Measurements from ENCODE around the gene LARP1.
"Not testable (repeated sequence)": the region's sequence is repeated elsewhere in the genome, so short reads cannot be mapped to it uniquely, and the experiment has no call there.

LARP1 gene

GRCh38 chr5:154829589-154830218 is 74.5 kb downstream of the LARP1 start:
- no peak for TF ChIP-seq CTCF (IDR thresholded peaks at IDR 0.05; ENCODE audit: borderline replicate concordance, insufficient read depth, low read depth, low read length)
- no peak overlapping the region for H3K4me3 ChIP-seq (ENCODE audit: low read depth, low read length)

GRCh38 chr5:154830219-154830595 is 75.0 kb downstream of the LARP1 start:
- TF ChIP-seq CTCF (IDR thresholded peaks at IDR 0.05; ENCODE audit: borderline replicate concordance, insufficient read depth, low read depth, low read length): no peak
- H3K4me3 ChIP-seq (ENCODE audit: low read depth, low read length): no peak overlapping the region

GRCh38 chr5:154830596-154830995 is 75.4 kb downstream of the LARP1 start:
- no peak for TF ChIP-seq CTCF (IDR thresholded peaks at IDR 0.05; ENCODE audit: borderline replicate concordance, insufficient read depth, low read depth, low read length)

GRCh38 chr5:154831451-154831850 is 76.3 kb downstream of the LARP1 start:
- no peak overlapping the region for H3K4me3 ChIP-seq (ENCODE audit: low read depth, low read length)
- TF ChIP-seq CTCF (IDR thresholded peaks at IDR 0.05; ENCODE audit: borderline replicate concordance, insufficient read depth, low read depth, low read length): no peak

More at GRCh38 chr5:154830596-154830995, 75.4 kb downstream of the LARP1 start:
- H3K4me3 ChIP-seq (ENCODE audit: low read depth, low read length): no peak overlapping the region

- H3K4me3 ChIP-seq (ENCODE audit: low read depth, low read length): not testable (repeated sequence)
These were observed 77.6 kb downstream of the LARP1 start for GRCh38 chr5:154832804-154833203.

- H3K4me3 ChIP-seq (ENCODE audit: low read depth, low read length): no peak overlapping the region
- no peak for TF ChIP-seq CTCF (IDR thresholded peaks at IDR 0.05; ENCODE audit: borderline replicate concordance, insufficient read depth, low read depth, low read length)
These were observed 78.9 kb downstream of the LARP1 start for GRCh38 chr5:154834053-154834452.

- not testable (repeated sequence) for H3K4me3 ChIP-seq (ENCODE audit: low read depth, low read length)
These were observed 80.5 kb downstream of the LARP1 start for GRCh38 chr5:154835701-154836052.

- H3K4me3 ChIP-seq (ENCODE audit: low read depth, low read length): no peak overlapping the region
- TF ChIP-seq CTCF (IDR thresholded peaks at IDR 0.05; ENCODE audit: borderline replicate concordance, insufficient read depth, low read depth, low read length): no peak
These were observed 81.0 kb downstream of the LARP1 start for GRCh38 chr5:154836225-154836624.

Data from GM12875 (cell line).